TTC549 (cell line): ENCODE data around the gene OR2A12.
"Not testable (repeated sequence)": the region's sequence is repeated elsewhere in the genome, so short reads cannot be mapped to it uniquely, and the experiment has no call there.

Experiments used
- FAIRE-seq: peaks from 2 replicates; lab custom pipeline; 2012; peaks lifted over from hg19 to GRCh38; lab: Jason Lieb, UNC

The OR2A12 gene, protein sequence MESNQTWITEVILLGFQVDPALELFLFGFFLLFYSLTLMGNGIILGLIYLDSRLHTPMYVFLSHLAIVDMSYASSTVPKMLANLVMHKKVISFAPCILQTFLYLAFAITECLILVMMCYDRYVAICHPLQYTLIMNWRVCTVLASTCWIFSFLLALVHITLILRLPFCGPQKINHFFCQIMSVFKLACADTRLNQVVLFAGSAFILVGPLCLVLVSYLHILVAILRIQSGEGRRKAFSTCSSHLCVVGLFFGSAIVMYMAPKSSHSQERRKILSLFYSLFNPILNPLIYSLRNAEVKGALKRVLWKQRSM

DNA sequence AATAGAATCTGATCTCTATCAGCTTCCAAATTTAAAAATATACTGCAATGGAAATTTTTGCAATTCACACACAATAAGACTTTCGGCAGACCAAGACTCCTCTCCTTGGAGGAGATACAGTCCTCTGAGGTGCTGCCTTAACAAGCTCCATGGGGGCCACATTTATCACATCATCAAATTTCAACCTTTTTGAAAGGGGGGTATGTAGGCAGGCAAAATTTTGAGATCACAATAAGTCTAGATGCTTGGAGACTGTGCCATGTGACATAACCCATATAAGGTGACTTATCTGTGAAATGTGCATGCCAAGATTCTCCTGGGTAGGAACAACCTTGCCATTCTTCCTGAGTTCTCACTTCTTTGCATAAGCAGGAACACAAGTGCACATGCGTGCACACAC, at the start of gene OR2A12:
Gene OR2A12 (plus strand): TSS at position 301 of the 400 bp plus-strand sequence. CDS start 8,830 bp downstream, outside the sequence.
- no peak for FAIRE-seq

DNA sequence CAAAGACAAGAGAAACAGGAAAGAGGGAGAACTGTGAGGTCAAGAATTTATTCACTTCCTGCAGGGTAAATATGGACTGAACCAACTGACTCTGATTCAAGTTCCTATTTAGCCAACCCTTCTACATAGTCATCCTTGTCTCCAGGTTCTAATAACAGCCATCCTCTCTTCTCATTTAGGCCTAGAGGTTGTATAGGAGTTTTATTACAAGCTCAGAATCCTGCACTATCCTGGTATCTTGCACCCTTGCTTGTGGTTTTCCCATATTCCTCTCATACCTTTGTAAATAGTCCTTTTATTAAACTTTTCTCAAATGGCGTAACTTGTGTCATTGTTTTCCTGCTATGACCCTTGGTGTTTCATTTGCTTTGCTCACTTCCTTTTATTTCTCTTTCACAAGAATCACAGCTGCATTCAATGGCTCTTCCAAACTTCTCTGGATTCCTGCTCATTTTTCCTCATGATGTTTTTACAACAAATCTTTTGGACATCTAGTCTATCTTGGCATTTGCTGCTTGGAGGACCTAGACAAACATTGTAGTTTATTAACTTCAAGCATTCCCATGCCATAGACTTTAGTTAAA, 49.7 kb upstream of the OR2A12 start:
- FAIRE-seq = no peak

DNA sequence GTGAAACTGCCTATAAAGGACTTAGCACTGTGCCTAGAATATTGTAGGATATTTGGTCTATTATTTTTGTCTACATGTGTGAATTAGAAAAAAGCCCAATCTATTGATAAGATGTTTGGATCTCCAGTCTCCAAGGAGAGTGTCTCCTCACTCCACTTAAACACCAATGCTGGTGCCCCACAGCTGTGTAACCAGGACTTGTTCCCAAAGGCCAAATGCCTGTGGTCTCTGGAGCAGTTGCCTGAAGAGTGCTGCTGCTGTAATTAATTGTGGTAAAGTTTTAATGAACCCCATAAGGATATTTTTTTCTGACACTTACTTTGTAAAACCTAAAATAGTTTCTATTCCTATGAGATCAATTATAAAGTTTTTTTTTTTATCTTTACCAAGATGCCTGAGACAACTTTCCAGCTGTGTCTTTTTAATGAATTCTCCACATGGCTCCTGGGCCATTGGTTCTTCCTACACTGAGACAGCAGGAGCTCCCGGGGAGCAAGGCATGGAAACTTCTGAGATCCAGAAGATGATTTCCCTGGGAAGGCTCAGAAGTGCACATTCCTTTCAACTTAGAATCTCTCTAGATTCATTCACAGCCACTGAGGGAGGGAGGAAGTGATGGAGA, 48.6 kb upstream of the OR2A12 start:
- no peak for FAIRE-seq

DNA sequence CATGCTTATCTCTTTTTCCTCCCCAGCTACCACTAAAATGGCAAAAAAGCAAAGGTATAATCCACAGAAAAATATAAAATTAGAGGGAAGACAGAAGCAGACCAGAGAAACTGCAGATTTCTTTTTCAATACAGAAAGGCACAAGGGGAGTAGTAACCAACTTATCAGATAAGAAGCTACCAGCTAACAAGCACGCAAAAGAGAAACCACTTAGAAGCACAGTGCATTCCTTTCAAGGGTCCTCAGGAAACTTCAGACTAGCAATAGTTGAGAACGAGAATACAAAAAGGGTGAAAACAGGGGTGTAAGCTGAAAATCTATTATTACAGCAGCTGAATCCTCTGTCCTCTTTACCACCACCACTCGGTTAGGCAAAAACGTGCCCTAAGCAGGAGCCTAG, 47.2 kb upstream of the OR2A12 start:
- FAIRE-seq = no peak

DNA sequence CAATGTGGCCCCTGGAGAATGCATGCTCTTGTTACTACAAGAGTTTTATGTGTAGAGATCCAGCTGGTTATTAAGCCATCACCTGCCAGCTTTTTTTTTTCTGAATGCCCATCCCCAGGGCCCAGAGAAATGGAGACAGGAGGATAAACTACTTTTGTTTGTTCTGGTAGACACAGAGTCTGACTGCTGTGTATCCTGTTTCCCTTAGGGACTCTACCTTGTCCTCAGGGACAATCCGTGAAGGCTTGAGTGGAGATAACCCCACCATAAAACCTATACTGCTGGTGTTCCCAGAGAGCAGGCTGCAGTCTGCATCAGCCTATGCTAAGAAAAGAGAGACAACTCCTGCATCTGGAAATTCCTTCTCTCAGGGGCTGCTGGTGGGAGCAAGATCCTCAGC, 37.4 kb upstream of the OR2A12 start, which contains the start of gene OR2A5:
Gene OR2A5 (plus strand): TSS at position 301 of the 400 bp plus-strand sequence. CDS start 1,454 bp downstream, outside the sequence.
- FAIRE-seq = no peak

DNA sequence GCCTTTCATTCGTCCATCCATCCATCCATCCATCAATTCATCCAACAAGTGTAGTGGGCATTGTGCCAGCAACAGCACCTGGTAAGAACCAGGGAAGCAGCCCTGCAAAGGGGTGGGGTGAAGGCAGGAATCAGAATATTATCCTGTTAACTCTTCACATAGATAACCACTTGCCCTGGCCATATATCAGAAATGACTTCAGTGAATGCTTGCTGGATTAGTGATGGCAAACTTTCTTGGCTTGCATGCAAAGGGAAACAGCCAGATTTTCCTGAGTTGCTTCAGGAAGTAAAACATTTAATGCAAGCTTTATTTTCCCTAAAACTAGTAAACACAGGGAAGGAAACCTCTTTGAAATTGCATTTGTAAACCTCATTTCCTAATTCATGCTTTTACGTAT, 36.6 kb upstream of the OR2A12 start:
- no peak for FAIRE-seq

DNA sequence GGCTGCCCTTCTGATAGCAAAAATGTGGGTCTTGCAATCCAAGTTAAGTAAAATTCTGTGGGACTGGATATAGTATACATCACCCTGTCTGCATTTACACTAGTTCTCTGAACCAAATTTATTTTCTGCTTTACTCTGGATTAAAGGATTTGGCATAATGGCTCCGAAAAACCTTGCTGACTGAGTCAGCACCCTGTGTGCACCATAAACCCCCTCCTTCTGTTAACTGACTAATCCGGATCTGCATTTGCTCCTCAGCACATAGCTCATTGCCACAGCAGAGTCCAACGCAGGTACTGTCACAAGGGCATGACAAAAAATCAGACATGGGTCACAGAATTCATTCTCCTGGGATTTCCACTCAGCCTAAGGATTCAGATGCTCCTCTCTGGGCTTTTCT, 36.0 kb upstream of the OR2A12 start:
- FAIRE-seq = no peak

DNA sequence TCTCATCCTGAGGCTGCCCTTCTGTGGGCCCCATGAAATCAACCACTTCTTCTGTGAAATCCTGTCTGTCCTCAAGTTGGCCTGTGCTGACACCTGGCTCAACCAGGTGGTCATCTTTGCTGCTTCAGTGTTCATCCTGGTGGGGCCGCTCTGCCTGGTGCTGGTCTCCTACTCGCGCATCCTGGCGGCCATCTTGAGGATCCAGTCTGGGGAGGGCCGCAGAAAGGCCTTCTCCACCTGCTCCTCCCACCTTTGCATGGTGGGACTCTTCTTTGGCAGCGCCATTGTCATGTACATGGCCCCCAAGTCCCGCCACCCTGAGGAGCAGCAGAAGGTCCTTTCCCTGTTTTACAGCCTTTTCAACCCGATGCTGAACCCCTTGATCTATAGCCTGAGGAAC, 35.2 kb upstream of the OR2A12 start:
- FAIRE-seq = not testable (repeated sequence)

DNA sequence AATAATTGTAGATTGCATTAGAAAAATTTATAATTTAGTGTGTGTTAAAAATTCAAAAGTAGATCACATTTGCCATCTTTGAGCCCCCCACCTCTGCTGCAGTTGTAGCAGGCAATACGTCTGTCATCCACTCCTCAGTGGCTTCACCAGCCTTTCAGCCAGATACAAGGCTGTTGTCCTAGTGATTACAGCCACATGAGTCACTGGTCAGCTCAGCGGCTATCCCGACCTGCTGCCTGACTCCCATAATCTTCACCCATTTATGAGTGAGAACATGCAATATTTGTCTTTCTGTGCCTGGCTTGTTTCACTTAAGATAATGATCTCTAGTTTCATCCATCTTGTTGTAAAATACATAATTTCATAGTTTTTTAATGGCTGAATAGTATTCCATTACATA, 28.1 kb upstream of the OR2A12 start:
- FAIRE-seq = no peak

DNA sequence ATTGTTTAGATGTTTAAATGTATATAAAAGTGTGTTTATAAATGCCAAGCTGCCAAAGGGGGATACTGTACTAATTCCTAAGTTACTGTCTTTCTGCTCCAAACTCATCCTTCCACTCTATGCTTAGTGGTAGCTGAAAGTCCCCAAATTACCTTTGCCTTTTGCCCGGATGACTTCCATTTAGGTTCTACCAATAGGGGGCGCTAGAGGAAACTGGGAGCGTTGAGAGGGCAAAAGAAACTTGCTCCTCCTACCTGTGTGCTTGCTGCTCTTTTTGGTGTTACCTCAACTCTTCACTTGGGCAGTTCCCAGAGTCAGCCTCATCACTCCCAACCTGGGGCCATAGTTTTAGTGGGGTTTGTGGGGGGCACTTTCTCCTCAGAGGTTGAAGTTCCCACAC, 22.4 kb upstream of the OR2A12 start:
- no peak for FAIRE-seq

DNA sequence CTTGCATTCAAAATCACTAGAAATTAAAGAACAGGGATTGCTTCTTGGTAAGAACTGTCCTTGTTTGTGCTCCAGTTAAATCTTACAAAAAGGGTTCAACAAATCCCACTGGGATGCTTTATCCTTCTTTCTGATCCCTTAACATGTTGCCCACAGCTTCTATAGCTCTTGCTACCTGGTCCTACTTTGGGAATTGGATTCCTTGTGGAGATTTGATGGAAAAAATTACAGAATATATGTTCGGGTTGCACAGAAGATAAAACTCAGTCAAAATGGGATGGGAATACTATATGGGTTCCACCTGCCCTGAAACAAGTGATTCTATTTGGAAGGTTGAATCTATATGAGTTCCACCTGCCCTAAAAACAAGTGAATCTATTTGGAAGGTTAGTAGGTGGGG, 16.6 kb upstream of the OR2A12 start, which contains the start of gene OR2A25:
Gene OR2A25 (plus strand): TSS at position 301 of the 400 bp plus-strand sequence. CDS start 4,409 bp downstream, outside the sequence.
- FAIRE-seq = no peak

DNA sequence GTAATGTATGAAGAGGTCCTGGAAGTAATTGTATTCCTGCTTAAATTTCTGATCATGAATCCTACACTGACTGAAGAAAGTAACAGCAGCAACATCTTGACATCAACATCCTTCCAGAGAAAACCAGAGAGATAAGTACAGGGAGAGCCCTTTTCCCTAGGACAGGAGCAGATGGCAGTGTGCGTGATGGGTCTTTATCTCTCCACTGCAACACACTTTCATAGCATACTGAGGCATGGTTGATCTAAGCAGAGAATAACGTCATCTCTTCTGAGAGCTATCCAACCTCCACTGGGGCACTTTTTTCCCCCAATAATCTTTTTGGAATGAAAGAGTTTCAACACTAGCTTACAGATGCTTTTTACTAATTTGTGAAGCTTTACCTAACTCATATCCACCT, 16.1 kb upstream of the OR2A12 start:
- FAIRE-seq = no peak

DNA sequence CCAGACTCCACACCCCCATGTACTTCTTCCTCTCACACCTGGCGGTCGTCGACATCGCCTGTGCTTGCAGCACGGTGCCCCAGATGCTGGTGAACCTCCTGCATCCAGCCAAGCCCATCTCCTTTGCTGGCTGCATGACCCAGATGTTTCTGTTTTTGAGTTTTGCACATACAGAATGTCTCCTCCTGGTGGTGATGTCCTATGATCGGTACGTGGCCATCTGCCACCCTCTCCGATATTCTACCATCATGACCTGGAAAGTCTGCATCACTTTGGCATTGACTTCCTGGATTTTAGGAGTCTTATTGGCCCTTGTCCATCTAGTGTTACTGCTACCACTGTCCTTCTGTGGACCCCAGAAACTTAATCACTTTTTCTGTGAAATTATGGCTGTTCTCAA, 11.7 kb upstream of the OR2A12 start:
- FAIRE-seq = no peak

DNA sequence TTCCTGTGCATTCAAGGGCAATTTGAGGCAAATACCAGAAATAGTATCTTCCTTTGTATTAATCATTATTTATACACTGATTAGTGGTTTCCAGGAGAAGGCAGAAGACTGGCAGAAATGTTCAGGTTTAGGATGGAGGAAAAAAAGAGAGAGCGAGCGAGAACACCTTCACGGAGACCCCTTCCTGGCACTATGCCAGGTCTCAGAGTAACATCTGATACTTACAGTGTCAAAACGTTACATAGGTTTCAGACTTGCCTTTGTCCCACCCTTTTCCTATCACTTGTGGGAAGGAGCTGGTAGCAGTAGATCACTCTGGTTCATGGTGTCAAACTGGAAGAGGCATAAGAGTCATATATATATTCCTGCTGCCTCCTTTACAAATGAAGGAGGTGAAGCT, 652 bp downstream of the OR2A12 start:
- FAIRE-seq = no peak

DNA sequence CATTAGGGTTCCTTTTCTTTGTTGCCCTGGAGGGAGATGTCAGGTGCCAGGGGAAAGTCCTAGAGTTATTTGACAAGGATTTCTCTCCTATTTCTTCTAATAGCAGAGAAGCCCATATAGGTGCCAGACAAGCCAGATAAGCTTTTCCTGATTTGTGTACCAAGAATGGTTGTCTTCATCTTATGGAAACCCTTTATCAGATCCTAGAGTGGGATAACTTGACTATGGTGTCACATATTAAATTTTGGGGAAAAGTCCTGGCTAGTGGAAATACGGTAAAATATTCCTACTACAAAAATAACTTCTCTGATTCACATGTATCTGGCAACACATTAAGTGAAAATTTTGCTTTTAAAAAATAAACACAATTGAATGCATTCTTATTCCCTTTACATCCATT, 1.2 kb downstream of the OR2A12 start:
- FAIRE-seq = no peak

DNA sequence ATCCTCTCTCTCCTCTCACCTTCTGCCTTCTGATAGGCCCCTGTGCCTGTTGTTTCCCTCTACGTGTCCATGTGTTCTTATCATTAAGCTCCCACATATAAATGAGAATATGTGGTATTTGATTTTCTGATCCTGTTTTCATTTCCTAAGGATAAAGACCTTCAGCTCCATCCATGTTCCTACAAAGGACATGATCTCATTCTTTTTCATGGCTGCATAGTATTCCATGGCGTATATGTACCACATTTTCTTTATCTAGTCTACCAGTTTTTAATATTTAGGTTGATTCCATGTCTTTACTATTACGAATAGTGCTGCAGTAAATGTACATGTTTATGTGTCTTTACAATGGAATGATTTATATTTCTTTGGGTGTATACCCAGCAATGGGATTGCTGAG, 4.6 kb downstream of the OR2A12 start:
- no peak for FAIRE-seq

DNA sequence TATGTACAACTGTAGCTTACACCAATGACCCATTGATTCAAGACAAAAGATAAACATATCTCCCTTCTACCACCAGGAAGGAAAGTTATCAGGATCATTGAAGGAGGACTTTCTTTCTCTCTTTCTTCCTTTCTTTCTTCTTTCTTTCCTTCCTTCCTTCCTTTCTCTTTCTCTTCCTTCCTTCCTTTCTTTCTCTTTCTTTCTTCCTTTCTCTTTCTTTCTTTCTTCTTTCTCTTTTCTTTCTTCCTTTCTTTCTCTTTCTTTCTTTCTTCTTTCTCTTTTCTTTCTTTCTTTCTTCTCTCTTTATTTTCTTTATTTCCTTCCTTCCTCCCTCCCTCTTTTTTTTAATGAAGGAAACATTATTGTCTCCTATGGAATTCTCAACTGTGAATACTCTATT, 12.7 kb downstream of the OR2A12 start:
- no peak for FAIRE-seq

DNA sequence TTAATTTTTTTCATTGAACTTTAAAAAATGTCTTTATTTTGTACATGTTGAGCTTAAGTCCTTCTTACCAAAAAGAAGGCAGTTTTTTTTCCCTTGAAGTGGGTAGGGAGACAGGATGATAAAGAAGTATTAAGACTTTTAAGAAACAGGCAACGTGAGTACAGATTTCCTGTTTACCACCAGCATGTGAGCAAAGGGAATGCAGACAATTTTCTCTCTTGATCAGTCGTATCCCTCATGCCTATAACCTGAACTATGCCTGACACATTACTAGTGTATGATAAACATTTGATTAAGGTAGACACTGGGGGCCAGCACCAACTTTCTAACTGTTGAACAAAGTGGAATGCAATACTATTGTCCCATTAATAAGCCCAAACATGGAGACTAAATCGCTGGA, 14.5 kb downstream of the OR2A12 start:
- no peak for FAIRE-seq

DNA sequence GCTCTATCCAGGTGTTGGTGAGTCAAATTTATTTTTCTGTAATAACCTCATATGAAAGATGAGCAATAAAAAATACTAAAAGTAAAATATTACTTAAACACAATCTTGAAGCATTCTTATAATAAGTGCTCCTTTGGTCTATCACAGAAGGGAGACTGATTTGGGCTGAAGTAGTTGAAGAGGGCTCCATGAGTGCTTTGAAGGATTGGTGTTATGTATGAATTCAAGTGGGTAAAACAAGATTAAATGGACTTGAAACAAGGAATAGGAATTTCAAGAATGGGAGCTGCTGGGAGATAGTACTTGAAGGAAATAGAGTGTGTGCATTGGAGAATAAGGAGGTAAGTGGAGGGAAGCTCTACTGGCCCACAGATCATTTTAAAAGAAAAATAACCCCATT, 16.0 kb downstream of the OR2A12 start:
- FAIRE-seq = no peak

DNA sequence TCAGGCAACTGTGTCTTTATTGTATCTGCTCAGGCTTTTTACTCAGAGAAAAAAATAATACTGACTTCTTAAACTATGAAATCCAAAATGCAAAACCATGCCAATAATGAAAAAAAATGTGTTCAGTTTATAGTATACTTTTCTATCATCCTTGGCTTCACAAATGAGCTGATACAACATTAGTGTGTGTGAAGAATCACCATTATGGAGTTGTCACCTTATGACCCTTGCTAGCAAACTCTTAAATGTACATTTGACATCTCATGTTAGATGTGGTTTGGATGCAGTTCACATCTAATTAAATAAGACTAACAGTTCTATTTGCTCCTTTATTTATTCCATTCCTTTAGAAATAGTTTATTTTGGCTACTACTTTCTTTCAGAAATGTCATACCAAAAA, 19.1 kb downstream of the OR2A12 start:
- FAIRE-seq = no peak

DNA sequence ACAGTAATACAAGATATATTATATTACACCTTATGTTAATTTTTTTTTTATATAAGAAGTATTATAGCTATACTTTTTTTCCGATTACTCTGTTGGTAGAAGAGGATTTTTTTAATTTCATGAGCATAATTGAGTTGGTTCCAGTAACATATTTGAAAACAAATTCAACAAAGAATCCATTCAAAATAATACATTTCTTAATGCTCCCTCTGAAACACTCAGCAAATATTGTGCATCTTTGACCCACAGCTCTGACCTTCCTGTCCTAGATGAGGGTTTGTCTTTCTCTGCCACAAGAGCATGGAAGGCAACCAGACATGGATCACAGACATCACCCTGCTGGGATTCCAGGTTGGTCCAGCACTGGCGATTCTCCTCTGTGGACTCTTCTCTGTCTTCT, 23.2 kb downstream of the OR2A12 start, which contains the start of gene OR2A2:
Gene OR2A2 (plus strand): TSS at position 301 of the 400 bp plus-strand sequence. CDS start 0 bp downstream, at position 301.
- FAIRE-seq = no peak

DNA sequence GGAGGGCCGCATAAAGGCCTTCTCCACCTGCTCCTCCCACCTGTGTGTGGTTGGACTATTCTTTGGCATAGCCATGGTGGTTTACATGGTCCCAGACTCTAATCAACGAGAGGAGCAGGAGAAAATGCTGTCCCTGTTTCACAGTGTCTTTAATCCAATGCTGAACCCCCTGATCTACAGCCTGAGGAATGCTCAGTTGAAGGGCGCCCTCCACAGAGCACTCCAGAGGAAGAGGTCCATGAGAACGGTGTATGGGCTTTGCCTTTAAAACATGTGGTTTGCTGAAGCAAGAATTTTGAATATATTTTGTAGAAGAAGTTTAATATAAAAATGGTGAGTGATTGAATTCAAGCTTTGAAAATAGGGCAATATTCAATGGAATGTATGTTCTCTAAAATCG, 24.2 kb downstream of the OR2A12 start:
- FAIRE-seq = no peak

DNA sequence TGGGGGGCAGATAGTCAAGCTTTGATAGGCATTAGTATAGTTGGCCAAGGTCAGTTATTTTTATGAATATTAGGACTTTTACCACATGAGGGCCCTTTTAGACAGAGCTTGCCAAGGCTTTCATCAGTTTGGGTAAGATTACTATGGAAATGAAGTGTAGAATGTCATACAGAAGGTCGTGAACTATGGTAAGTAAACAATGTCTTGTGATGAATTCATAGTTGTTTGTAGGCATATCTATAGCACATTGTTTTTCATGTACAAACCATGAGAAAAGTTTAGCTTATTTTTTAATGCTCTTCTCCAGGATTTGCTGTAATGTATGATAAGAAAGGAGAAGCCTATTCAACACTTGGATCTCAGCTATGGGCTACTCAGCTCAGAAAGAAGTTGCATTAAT, 27.6 kb downstream of the OR2A12 start:
- FAIRE-seq = no peak
